Astrocyte (in vitro differentiated cells and primary cell): Measurements from ENCODE around the gene SMG7.

Experiments
- EZH2 ChIP-seq: IDR thresholded peaks from 2 replicates; pipeline ENCODE4 v1.6.1; 2012; ENCODE audit warnings: mild to moderate bottlenecking, low read length, inconsistent platforms; ENCODE audit not compliant: insufficient read depth
- TF ChIP-seq, protein P1 (sequence below): IDR thresholded peaks from 2 replicates; pipeline ENCODE4 v1.5.1; 2011; ENCODE audit warnings: low read depth, mild to moderate bottlenecking, inconsistent platforms, low read length, moderate library complexity; ENCODE audit not compliant: insufficient read depth

DNA sequence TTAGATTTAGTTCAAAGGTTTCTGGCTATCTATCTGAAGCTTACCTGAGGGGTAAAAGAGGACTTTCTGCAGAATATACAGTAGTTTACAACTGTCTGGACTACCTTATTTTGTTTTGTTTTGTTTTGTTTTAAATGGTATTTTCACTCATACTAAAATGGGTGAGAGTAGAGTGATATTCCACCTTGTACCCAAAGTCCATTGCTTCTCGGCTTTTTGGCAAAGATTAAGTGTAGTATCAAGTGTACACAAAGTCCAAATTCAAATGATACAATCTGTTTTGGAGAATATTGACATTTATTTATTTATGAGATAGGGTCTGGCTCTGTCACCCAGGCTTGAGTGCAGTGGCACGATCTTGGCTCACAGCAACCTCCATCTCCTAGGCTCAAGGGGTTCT lies 11.7 kb upstream of the SMG7 start:
- TF ChIP-seq, protein P1, sequence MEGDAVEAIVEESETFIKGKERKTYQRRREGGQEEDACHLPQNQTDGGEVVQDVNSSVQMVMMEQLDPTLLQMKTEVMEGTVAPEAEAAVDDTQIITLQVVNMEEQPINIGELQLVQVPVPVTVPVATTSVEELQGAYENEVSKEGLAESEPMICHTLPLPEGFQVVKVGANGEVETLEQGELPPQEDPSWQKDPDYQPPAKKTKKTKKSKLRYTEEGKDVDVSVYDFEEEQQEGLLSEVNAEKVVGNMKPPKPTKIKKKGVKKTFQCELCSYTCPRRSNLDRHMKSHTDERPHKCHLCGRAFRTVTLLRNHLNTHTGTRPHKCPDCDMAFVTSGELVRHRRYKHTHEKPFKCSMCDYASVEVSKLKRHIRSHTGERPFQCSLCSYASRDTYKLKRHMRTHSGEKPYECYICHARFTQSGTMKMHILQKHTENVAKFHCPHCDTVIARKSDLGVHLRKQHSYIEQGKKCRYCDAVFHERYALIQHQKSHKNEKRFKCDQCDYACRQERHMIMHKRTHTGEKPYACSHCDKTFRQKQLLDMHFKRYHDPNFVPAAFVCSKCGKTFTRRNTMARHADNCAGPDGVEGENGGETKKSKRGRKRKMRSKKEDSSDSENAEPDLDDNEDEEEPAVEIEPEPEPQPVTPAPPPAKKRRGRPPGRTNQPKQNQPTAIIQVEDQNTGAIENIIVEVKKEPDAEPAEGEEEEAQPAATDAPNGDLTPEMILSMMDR: no peak
- no peak for TF ChIP-seq EZH2
